ENCODE results near the gene SMIM24.

SMIM24 gene

DNA sequence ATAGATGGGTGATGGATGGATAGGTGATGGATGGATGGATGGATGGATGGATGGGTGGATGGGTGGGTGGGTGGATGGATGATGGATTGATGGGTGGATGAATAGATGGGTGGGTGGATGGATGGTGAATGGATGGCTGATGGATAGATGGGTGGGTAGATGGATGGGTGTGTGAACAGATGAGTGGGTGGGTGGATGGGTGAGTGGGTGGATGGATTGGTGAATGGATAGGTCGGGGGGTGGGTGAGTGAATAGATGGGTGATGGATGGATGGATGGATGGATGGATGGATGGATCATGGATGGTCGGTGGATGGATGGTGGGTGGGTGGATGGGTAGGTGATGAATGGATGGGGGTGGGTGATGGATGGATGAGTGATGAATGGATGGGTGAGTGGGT, 3.5 kb downstream of the SMIM24 start:
- no peak for DNase-seq

DNA sequence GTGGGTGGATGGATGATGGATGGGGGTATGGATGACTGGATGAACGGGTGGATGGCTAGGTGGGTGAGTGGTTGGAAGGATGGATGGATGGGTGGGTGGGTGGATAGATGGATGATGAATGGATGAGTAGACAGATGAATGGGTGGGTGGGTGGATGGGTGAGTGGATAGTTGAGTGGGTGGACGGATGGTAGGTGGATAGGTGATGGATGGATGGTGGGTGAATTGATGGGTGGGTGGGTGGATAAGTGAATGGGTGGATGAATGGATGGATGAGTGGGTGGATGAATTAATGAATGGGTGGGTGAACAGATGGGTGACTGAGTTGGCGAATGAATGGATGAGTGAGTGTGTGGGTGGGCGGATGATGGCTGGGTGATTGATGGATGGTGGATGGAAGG, 4.9 kb downstream of the SMIM24 start:
- DNase-seq: no peak

GRCh38 chr19:3474614-3475013, 5.7 kb downstream of the SMIM24 start:
- DNase-seq: no peak

- no peak for DNase-seq
Measured at GRCh38 chr19:3474010-3474409, 6.3 kb downstream of the SMIM24 start.

GRCh38 chr19:3471954-3472655, 8.2 kb downstream of the SMIM24 start:
- DNase-seq: peak in 12 of 56 donors; percentile 3 to 54 (median 21)

GRCh38 chr19:3470500-3471128, 9.7 kb downstream of the SMIM24 start:
- no peak for DNase-seq

GRCh38 chr19:3469638-3470499, 10.5 kb downstream of the SMIM24 start:
- DNase-seq: peak in 1 of 56 donors; percentile 13

- no peak for DNase-seq
Measured at GRCh38 chr19:3468211-3468610, 12.1 kb downstream of the SMIM24 start.

DNA sequence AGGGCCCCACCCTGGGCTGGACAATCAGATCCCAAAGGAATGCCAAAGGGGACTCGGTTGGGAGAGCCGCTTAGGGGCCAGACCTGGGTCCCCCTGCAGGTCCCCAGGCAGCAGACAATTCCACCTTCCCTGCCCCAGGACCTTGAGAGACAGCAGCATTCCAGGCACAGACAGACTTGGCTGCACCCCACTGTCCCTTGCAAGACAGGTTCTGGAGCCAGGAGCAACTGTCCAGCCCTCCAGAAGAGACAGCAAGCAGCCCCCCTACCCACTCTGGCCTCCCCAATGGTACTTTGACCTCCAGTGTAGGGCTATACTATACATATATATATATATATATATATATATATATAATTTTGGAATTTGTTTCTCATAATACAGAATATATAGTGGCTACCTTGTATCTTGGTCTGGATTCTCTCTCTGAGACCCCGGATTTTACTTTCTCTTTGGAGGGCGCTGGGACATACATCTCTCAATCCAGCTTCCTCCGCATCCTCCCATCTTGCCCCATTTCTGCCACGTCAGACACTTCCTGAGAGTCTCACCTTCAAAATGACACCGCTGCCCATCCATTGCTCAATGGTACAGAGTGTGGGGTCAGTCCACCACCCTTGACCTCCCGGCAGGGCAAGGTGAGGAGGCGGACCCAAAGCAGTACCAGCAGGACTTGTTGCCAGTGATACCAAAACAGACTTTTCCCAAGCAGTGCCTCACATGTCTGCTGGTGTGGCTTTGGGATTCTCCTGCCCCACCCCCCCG, 12.7 kb downstream of the SMIM24 start:
- DNase-seq: no peak

- peak in 30 of 56 donors; percentile 11 to 70 (median 36) for DNase-seq
Measured at GRCh38 chr19:3466635-3467034, 13.7 kb downstream of the SMIM24 start.

- DNase-seq: no peak
Measured at GRCh38 chr19:3465552-3465951, 14.8 kb downstream of the SMIM24 start.

GRCh38 chr19:3464587-3465235, 15.6 kb downstream of the SMIM24 start:
- no peak for DNase-seq

DNA sequence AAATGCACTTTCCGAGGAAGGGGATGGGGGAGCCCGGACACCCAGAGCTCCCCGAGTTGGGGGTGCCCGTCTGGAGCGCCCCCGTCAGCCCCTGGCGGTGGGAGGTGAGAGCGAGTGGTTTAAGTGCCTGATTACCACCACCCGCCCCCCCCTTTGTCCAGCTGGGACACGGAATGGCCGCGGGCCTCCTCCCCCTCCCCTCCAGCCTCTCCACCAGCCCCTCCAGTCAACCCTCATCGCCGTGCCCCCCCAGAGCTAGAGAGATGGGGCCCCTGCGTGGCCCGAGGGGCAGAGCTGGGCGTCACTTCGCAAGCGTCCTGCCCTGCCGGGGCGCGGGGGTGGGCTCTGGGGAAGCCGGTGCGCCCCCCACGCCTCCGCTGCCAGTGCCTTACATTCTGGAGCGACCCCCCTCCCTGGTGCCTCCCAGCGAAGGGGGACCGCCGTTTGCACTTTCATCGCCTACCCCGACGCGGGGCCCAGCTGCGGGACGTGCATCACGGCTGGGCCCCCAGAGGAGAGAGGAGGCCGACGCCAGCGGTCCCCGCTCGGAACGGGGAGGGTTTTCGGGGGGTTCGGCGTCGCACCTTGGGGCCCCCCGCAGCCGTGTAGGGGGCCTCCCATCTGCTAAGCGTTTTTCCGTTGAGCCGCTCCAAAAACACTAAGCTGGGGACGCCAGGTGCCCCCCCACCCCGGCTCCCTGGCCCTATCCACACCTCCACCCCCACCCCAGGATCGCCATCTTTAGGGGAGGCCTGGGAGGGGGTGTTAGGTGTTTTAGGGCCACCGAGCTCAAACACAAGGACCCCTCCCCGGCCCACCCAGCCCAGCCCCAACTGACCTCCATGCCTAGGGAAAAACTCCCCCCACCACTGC, 16.4 kb downstream of the SMIM24 start:
- DNase-seq: no peak

GRCh38 chr19:3462991-3463713, 17.2 kb downstream of the SMIM24 start:
- DNase-seq: no peak

GRCh38 chr19:3459965-3460582, 20.3 kb downstream of the SMIM24 start:
- DNase-seq: no peak

GRCh38 chr19:3459089-3459881, 21.0 kb downstream of the SMIM24 start:
- peak in 49 of 56 donors; percentile 9 to 76 (median 52) for DNase-seq

DNA sequence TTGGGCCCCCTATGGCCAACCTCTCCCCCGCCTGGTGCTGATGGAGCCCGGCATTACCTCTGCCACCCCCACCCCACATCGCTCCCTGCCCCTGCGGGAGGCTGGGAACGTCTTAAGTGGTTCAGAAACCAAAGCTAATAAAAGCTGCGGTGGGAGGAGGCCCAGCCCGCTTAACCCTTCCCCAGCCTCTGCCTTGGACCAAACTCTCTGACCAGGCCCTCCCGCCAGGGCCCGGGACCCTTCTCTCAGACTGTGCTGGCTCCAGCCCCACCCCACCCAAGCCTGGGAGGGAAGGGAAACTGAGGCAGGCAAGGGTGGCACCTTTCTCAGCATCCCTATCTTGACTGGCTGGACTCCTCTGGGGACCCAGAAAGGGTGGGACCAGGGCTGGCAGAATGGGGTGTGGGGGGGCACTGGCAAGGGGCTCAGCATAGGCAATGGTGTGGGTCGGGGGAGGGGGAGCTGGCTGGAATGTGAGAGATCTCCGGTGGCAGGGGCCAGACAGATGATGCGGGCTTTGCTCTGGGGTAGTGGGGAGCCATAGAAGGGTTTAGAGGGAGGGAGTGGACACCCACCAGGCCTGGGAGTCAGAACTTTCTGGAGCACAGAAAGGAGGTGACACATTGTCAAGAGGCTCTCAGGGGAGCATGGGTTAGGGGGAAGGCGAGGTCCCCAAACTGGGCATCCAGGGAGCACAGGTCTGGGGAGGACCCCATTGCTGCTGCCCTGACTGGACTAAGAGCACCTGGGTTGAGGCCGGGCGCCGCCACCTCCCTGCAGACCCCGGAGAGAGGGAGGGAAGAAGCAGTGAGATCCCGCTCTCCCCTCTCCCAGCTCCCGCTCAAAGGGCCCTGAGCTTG, 21.9 kb downstream of the SMIM24 start:
- DNase-seq: peak in 5 of 56 donors; percentile 12 to 21 (median 17)
